ENCODE results near the gene SUGCT.

GRCh38 chr7:40520986-40521738 is 386.4 kb downstream of the SUGCT start:
- TF ChIP-seq, protein P1, sequence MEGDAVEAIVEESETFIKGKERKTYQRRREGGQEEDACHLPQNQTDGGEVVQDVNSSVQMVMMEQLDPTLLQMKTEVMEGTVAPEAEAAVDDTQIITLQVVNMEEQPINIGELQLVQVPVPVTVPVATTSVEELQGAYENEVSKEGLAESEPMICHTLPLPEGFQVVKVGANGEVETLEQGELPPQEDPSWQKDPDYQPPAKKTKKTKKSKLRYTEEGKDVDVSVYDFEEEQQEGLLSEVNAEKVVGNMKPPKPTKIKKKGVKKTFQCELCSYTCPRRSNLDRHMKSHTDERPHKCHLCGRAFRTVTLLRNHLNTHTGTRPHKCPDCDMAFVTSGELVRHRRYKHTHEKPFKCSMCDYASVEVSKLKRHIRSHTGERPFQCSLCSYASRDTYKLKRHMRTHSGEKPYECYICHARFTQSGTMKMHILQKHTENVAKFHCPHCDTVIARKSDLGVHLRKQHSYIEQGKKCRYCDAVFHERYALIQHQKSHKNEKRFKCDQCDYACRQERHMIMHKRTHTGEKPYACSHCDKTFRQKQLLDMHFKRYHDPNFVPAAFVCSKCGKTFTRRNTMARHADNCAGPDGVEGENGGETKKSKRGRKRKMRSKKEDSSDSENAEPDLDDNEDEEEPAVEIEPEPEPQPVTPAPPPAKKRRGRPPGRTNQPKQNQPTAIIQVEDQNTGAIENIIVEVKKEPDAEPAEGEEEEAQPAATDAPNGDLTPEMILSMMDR (IDR thresholded peaks at IDR 0.05; ENCODE audit: low read depth, low read length): no peak
- TF ChIP-seq MAX (IDR thresholded peaks at IDR 0.05; ENCODE audit: low read depth, low read length): no peak
- TF ChIP-seq POLR2A (IDR thresholded peaks at IDR 0.05; ENCODE audit: extremely low read depth, insufficient read length): no peak
- TF ChIP-seq MYC (IDR thresholded peaks at IDR 0.05; ENCODE audit: low read depth, low read length): no peak
